Parietal lobe (tissue), 1 donor: ENCODE measurements around the gene FBXL16. TPM values are rescaled to one million over a fixed set of nuclear protein-coding genes. Genes with fewer than 3 reads are reported as not detected.

Experiments used
- total RNA-seq: library from RNA; depleted of rRNA; stranded (reverse); fragments of >200 nt; gene quantifications from one replicate; pipeline ENCODE4 v1.2.3, GENCODE V29; 2014

The FBXL16 gene, protein sequence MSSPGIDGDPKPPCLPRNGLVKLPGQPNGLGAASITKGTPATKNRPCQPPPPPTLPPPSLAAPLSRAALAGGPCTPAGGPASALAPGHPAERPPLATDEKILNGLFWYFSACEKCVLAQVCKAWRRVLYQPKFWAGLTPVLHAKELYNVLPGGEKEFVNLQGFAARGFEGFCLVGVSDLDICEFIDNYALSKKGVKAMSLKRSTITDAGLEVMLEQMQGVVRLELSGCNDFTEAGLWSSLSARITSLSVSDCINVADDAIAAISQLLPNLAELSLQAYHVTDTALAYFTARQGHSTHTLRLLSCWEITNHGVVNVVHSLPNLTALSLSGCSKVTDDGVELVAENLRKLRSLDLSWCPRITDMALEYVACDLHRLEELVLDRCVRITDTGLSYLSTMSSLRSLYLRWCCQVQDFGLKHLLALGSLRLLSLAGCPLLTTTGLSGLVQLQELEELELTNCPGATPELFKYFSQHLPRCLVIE
- total RNA-seq: 10.6 TPM

DNA sequence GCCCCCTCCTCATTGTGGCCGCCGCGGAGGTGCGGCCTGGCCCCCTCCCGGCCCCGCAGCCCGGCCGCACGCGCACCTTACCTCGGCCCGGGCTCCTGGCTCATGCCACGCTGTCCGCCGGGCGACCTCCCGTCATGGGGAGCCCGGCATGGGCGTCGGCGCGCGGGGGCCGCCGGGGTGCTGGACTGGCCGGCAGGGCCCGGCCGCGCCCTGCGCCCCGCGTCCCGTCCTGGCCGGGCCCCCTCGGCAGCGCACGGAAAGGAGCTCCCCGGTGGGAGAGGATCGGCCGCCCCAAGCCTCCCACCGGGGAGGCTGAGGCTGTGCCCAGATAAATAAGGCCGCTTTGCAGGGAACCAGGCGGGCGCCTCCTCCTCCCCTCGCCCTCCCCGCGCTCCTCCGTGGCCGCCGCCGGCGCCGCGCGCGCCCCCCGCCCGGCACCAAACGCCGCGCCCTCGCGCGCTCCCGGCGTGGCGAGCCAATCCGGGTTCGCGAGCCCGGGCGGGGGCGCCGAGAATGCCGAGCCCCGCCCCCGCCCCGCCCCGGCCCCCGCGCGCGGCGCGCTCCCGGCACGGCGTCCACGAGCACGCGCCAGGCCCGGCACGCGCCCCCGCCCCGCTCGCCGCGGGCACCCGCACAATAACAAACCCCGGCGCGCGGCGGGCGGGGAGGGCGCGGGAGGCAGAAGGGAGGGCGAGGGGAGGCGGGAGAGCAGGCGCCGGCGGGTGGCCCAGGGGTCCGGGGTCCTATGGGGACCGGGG lies at the start of gene FBXL16:
FBXL16 (minus strand) TSS at position 371 of the 758 bp plus-strand sequence. CDS start 8,396 bp downstream, outside the sequence.

DNA sequence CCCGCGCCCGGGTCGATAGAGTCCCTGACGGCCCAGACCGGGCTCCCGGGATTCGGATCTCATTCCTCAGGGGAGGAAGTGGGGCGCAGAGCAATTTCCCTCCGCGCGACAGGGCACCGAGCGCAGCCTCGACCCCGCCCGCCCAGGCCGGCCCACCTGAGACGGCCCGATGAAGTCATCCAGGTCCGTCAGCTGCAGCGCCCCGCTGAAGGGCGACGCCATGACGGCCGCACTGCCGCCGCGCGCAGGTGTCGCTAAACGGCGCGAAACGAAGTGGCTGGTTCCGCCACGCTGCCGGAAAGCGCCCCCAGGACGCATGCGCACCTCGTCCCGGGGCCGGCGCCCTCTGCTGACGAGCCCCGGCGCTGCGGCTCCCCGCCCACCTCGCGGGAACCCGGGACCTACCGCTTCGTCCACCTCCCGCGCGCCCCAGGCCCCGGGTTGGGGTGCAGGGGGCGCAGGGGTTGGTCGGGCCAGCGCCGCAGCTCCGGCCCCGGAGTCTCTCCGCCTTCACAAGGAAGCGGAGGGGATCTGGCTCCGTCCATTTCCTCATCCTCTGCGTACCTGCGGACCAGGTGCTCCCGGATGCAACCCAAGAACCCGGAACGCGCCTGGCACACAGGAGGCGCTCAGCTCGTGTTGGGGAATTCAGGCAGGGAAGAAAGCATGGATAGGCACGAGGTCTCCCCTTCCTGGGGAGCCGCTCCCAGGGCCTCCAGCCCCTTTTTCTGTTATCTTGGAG lies 35.3 kb upstream of the FBXL16 start, which contains the start of gene CIAO3:
CIAO3 (minus strand) TSS at position 234 of the 742 bp plus-strand sequence; CDS start at position 222, 12 bp downstream.

DNA sequence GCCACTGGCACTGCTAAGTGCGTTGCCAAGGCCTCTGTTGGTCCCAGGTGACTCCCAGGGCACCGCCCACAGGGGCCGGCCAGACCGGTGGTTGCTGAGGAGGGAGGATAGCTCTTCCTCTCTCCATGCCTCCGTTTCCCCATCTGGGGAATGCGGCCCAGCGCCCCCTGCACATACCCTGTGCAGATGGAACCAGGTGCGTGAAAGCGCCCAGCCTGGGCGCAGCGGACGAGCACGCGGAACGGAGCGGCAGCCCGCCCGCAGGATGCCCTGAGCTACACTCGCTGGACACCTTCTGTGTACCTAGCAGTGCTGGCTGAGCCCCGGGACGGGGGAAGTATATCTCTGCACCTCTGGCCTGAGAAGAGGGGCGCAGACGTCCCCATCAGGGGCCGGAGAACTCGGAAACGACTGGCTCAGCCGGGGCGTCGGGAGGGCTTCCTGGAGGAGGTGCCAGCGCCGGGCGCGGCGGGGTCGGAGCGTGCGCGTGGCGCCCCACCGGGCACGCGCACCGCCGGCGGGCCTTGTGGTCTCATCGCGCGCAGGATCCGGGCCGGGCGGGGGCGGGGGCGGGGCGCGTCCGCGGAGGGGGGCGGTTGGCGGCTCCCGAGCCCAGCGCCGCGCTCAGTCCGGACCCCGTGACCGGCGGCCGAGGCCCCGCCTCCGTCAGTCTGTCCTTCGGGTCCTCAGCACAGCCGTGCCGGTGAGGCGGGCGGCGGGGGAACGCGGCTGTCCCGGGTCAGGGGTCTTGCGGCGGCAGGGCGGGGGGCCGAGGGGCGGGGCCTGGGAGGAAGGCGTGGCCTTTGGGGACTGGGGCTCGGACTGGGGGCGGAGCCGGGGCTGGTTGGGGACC lies 21.1 kb upstream of the FBXL16 start, which contains the start of the genes CCDC78 and HAGHL:
CCDC78 (minus strand) TSS at position 6 of the 853 bp plus-strand sequence. CDS start 76 bp downstream, outside the sequence.
HAGHL (plus strand) TSS at position 669 of the 853 bp plus-strand sequence. CDS start 404 bp downstream, outside the sequence.

DNA sequence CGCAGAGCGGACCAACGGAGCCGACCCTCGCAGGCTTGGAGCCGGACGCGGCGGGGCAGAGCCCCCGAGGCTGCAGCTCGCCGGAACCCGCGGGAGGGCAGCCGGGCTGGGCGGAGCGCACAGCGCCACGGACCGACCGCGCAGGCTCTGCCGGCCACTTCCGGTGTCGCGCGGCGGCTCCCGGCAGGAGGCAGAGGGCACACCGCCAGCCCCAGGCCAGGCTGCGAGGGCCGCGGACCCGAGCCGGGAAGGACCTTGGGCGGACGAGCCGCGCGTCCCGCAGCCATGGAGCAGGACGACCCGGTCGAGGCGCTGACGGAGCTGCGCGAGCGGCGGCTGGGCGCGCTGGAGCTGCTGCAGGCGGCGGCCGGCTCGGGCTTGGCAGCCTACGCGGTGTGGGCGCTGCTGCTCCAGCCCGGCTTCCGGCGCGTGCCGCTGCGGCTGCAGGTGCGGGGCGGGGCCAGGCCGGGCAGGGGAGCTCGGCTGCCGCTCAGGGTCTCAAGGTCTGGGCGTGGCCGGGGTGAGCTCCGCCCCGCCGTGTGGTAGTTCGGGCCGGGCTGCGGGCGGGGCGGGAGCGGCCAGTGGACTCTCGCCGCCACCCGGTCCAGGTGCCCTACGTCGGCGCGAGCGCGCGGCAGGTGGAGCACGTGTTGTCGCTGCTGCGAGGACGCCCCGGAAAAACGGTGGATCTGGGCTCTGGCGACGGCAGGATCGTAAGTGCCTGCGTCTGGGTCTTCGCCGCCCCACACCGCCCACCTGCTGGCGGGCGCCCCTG lies 15.6 kb upstream of the FBXL16 start, which contains the start of gene ANTKMT:
ANTKMT (plus strand) TSS at position 157 of the 775 bp plus-strand sequence; CDS start at position 286, 129 bp downstream.

DNA sequence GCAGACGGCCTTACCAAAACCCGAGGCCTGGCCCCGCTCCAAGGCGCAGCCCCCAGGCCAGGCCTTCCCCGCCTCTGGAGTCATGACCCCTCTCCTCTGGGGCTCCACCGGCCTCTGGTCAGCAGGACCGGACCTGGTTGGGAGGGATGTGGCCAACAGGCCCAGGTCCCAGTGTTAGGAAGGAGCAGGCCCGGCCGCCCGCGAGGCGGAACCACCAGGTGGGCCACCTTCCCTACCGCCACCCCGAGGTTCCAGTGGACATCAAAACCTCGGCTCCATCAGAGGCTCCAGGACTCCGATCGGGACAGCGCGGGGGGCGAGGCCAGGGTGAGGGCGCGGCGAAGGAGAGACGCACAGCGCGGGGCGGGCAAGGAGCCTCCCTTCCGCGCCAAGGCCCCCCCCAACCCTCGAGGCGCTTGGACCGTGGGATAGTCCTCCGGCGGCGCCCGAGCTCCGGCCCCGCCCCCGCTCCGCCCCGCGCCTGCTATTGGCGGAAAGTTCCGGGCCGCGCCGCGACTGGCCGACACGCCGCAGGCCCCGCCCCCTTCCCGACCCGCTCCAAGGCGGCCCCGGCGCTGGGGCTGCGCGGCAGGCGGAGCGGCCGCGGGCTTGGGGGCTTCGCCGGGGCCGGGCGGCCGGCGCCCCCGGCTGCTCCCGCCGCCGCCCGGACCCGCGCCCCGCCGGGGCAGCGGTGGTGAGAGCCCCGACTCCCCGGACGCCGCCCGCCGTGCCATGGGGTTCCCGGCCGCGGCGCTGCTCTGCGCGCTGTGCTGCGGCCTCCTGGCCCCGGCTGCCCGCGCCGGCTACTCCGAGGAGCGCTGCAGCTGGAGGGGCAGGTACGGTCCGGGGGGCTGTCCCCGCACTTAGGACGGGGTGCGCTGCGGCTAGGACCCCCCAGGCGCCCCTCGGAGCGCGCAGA lies 9.2 kb upstream of the FBXL16 start, which contains the start of gene METRN:
METRN (plus strand) TSS at position 561 of the 919 bp plus-strand sequence; CDS start at position 733, 172 bp downstream.

DNA sequence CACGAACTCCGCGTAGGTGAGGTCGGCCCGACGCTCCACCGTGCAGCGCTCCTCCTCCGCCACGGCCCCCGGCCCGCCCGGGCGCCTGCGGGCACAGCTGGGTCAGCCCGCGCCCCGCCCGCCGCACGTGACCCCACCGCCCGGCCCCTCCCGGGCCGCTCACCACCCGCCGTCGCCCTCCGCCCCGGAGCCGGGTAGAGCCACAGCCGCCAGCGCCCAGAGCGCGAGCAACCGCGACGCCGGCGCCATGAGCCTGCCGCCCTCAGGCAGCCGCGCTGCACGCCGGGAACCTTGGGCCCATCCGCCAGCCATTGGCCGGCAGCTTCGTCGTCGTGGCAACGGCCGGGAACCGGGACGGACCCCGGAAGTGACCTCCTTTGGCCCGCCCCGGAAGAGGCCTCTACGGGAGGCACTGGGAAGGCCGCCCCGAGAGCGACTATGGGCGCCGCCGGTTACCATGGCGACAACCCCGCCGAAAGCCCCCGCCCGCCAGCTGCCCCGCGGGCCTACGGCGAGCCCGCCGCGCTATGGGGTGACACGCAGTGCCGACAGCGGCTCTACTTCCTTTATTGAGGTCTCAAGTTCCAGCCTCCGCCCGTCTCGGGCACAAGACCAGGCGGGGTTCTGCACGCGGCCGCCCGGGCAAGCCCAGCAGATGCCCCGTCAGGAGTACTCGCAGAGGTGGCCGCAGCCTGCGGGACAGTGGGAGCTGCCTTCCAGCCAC lies 21.4 kb downstream of the FBXL16 start, which contains the start of gene JMJD8:
JMJD8 (minus strand) TSS at position 264 of the 724 bp plus-strand sequence; CDS start at position 249, 15 bp downstream.

DNA sequence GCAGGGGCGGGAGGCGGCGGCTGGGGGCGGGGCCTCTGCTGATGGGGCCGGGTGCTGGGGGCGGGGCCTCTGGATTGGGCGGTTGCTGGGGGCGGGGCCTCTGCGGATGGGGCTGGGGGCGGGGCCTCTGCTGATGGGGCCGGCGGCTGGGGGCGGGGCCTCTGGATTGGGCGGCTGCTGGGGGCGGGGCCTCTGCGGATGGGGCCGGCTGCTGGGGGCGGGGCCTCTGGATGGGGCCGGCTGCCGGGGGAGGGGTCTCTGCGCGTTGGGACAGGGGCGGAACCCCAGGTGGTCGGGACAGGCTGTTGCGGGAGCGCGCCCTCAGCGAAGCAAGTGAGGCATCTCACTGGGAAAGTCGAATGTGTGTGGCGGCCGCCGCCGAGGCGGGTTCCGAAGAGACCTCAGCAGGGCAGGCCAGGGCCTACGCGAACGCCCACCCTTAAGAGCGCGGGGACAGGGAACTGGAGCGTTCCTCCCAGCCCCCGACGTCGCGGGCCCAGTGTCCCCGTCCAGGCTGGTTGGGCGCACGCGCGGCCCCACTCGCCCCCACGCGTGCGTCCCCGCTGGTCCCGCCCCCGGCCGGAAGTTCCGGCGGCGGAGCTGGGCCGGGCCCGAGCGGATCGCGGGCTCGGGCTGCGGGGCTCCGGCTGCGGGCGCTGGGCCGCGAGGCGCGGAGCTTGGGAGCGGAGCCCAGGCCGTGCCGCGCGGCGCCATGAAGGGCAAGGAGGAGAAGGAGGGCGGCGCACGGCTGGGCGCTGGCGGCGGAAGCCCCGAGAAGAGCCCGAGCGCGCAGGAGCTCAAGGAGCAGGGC lies 25.6 kb downstream of the FBXL16 start, which contains the start of gene STUB1:
STUB1 (plus strand) TSS at position 597 of the 811 bp plus-strand sequence; CDS start at position 713, 116 bp downstream.

DNA sequence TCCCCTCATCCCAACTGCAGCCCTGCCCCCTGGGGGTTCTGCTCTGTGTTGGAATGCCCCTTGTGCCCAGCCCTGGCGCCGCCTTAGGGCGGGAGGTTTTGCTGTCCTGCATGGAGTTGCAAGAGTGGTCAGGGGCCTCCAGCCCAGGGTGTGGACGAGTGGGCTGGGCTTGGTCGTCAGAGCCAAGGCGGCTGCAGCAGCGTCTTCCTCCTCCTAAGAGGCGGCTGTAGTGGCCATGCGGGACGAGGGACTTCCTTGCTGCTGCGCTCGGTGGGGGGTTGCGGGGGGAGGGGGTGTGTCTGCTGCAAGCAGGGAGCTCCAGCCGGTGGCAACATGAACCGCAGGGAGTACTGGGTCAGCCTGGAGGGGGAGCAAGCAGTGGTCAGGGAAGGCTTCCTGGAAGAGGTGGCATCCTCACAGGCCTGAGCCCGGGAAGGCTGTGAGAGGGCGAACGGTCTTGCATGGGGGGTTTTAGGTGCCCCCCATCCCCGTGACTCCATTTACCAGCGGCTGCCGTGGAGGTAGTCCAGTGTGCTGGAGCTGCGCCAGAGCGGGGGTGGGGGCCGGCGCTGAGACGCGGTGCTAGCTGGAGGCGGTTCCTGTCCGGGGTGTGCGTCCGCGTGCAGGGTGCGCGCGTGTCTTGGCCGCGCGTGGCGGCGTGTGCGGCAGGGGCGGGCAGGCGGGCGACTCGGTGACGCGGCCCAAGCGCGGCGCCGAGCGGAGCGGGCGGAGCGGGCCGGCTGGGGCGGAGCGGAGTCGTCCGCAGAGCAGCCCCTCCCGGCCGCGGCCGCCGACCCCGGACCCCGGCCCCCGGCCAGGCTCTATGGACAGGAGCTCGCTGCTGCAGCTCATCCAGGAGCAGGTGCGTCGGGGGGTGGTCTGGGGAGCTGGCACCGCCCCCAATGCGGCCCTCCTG lies 30.4 kb downstream of the FBXL16 start, which contains the start of gene RHBDL1:
RHBDL1 (plus strand) TSS at position 704 of the 916 bp plus-strand sequence; CDS start at position 824, 120 bp downstream.

DNA sequence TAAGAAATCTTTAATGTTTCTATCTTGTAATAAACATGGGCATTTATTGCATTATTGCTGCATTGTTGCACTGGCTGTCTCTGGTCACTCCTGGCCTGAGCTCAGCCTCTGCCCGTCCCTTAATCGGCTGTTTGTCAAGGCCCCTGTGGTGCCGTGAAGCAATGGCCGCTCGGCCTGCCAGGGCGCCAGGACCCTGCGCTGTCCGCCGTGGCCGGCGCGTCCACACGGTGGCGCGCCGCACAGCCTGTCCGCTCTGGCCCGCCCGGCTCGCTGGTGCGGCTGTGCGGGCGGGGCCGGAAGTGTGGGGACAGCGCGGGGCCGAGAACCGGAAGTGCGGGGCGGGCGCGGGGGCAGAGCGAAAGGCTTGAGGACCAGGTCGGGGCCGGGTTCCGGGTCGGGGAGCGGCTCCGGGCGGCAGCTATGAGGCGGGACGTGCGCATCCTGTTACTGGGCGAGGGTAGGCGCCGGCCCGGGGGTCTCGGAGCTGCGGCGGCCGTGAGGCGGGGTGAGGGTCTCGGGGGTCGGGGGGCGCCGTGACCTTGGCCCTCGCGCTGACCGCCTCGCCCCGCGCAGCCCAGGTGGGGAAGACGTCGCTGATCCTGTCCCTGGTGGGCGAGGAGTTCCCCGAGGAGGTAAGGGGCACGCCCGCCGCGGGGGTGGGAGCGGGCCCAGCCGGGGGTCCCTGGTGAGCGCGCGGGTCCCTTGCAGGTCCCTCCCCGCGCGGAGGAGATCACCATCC lies 37.7 kb downstream of the FBXL16 start, which contains the start of gene RHOT2:
RHOT2 (plus strand) TSS at position 353 of the 739 bp plus-strand sequence; CDS start at position 421, 68 bp downstream.

DNA sequence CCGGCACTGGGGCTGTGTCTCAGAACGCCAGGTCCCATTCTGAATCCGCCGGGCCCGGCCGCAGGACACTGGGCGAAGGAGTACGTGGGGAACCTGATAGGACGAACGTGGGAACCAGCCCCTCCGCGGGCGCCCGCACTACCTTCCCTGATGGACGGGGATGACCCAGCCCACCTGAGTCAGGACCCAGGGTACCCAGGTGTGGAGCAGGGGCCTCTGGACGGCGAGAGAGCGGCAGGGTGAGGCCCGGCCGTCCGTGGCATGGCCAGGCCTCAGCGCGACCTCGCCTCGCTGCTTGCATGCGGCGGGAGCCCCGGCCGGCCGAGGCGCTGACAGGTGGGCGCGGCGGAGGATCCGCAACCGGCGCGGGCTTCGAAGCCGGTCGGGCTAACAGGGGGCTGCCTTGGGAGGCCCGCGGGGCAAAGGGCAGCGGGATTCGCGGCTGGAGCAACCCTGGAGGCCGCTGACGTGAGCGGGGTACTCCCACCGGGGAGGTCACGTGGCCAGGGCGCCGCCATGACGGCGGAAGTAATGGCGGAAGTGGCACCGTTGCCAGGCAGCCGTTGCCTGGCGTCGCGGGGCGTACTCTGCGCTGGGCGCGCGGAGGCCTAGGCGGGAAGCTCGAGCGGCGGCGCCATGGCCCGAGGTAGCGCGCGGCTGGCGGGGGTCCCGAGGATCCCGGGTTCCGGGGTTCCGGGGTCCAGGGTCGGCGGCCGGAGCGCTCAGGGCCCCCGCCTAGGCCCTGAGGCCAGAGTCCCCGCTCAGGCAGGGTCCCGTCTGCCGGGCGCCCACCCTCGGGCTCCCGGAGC lies 56.6 kb downstream of the FBXL16 start, which contains the start of gene WDR90:
WDR90 (plus strand) TSS at position 585 of the 809 bp plus-strand sequence; CDS start at position 637, 52 bp downstream.

